Endothelial cell of umbilical vein (primary cell): Measurements from ENCODE around the gene MPND. TPM values are rescaled to one million over a fixed set of nuclear protein-coding genes. Genes with fewer than 3 reads are reported as not detected.

Source experiments
- BruUV-seq: library from RNA; stranded (reverse); fragments of 400-500 nt; replicated peaks from 2 replicates; lab custom pipeline; 2021; lab: Mats Ljungman, UMichigan
- CTCF ChIA-PET: fragments of 300-600, 350-600 bp; sonication (Branson Sonifier 250); formaldehyde crosslinking; loops from one replicate; lab custom pipeline; 2021; ENCODE audit warnings: antibody characterized with exemption, inconsistent platforms; lab: Charles Lee
- POLR2A ChIA-PET: fragments of 300-600, 350-600 bp; sonication (Branson Sonifier 250); formaldehyde crosslinking; loops from one replicate; lab custom pipeline; 2021; ENCODE audit warnings: antibody characterized with exemption, inconsistent platforms; lab: Charles Lee
- DNase-seq: peaks from one replicate; pipeline ENCODE4 v3.0.0-alpha.2; 2011; ENCODE audit warnings: low read depth, low spot score
- FAIRE-seq: peaks from 2 replicates; lab custom pipeline; 2011; peaks lifted over from hg19 to GRCh38; lab: Jason Lieb, UNC
- H2AFZ ChIP-seq: 2 replicates; pipeline ENCODE4 v1.6.0; 2012; ENCODE audit warnings: low read depth, low read length, control low read depth, inconsistent platforms
- H3K27ac ChIP-seq: 2 replicates; pipeline ENCODE4 v1.5.1; 2011; ENCODE audit warnings: low read depth, mild to moderate bottlenecking, control low read depth, low read length, moderate library complexity; ENCODE audit not compliant: insufficient read depth
- H3K27me3 ChIP-seq, 2 experiments: 2 replicates each; pipeline versions ENCODE4 v1.6.0 to v1.6.1; 2011; ENCODE audit warnings: low read length in 2 of 2, mixed read lengths in 1 of 2; ENCODE audit not compliant: control insufficient read depth in 2 of 2, insufficient read depth in 2 of 2
- H3K36me3 ChIP-seq, 2 experiments: 2 replicates in 1 of 2; 3 replicates in 1 of 2; pipeline ENCODE4 v1.5.1; 2011; ENCODE audit warnings: low read length in 2 of 2, mild to moderate bottlenecking in 1 of 2, moderate library complexity in 1 of 2; ENCODE audit not compliant: control insufficient read depth in 2 of 2, insufficient read depth in 2 of 2; ENCODE audit errors: extremely low read depth in 1 of 2
- H3K4me1 ChIP-seq: 3 replicates; pipeline ENCODE4 v1.5.1; 2011; ENCODE audit warnings: mild to moderate bottlenecking, low read length; ENCODE audit not compliant: control insufficient read depth, insufficient read depth; ENCODE audit errors: extremely low read depth
- H3K4me2 ChIP-seq: 2 replicates; pipeline ENCODE4 v1.6.1; 2011; ENCODE audit warnings: low read length, control low read depth, mixed read lengths; ENCODE audit not compliant: insufficient read depth
- H3K4me3 ChIP-seq, 3 experiments: fragments of 200-600 bp in 1 of 3; sonication (generic), shearing (Covaris generic) in 1 of 3; replicated peaks in 1 of 3; 2 replicates each; pipeline ENCODE4 v1.5.1; 2011 to 2016; ENCODE audit warnings: control low read depth in 3 of 3, low read length in 3 of 3, mild to moderate bottlenecking in 2 of 3, inconsistent platforms in 1 of 3, low read depth in 1 of 3, moderate library complexity in 1 of 3; ENCODE audit not compliant: insufficient read depth in 1 of 3
- H3K79me2 ChIP-seq: 2 replicates; pipeline ENCODE4 v1.6.0; 2012; ENCODE audit warnings: low read length, inconsistent platforms; ENCODE audit not compliant: control insufficient read depth, insufficient read depth
- H3K9ac ChIP-seq: replicated peaks from 2 replicates; pipeline ENCODE3; 2011; ENCODE audit warnings: low read length, control low read depth; ENCODE audit not compliant: insufficient read depth; ENCODE audit errors: extremely low read depth
- H3K9me1 ChIP-seq: replicated peaks from 3 replicates; pipeline ENCODE4 v1.6.0; 2011; ENCODE audit warnings: mild to moderate bottlenecking, low read length; ENCODE audit not compliant: control insufficient read depth, insufficient read depth; ENCODE audit errors: extremely low read depth
- H3K9me3 ChIP-seq: replicated peaks from 2 replicates; pipeline ENCODE4 v1.5.1; 2012; ENCODE audit warnings: low read length, inconsistent platforms; ENCODE audit not compliant: control insufficient read depth, insufficient read depth
- H4K20me1 ChIP-seq: replicated peaks from 2 replicates; pipeline ENCODE3; 2011; ENCODE audit warnings: mild to moderate bottlenecking, low read length; ENCODE audit not compliant: control insufficient read depth, insufficient read depth; ENCODE audit errors: extremely low read depth
- EZH2 ChIP-seq: IDR thresholded peaks from 2 replicates; pipeline ENCODE4 v1.6.1; 2012; ENCODE audit warnings: borderline replicate concordance, low read depth, mild to moderate bottlenecking, moderate library complexity, low read length, inconsistent platforms; ENCODE audit not compliant: severe bottlenecking
- FOS ChIP-seq: IDR thresholded peaks from 2 replicates; pipeline ENCODE4 v1.6.1; 2011; ENCODE audit warnings: mild to moderate bottlenecking, low read length, moderate library complexity, borderline replicate concordance; ENCODE audit not compliant: insufficient read depth
- GATA2 ChIP-seq: IDR thresholded peaks from 2 replicates; pipeline ENCODE4 v1.7.0; 2011; ENCODE audit warnings: low read depth, mild to moderate bottlenecking, moderate library complexity, mixed read lengths, low read length; ENCODE audit not compliant: insufficient read length, insufficient read depth
- JUN ChIP-seq: IDR thresholded peaks from 2 replicates; pipeline ENCODE4 v1.6.1; 2011; ENCODE audit warnings: borderline replicate concordance, low read depth; ENCODE audit not compliant: insufficient read length, insufficient read depth
- MYC ChIP-seq: IDR thresholded peaks from one replicate; pipeline ENCODE4 v1.6.1; 2011; ENCODE audit warnings: mild to moderate bottlenecking, low read depth, low read length
- POLR2A ChIP-seq: IDR thresholded peaks from 2 replicates; pipeline ENCODE4 v1.6.1; 2012; ENCODE audit warnings: low read depth, mild to moderate bottlenecking, control low read depth, low read length
- POLR2AphosphoS5 ChIP-seq: IDR thresholded peaks from 2 replicates; pipeline ENCODE4 v1.6.1; 2012; ENCODE audit warnings: low read depth, mild to moderate bottlenecking, control low read depth, low read length, moderate library complexity; ENCODE audit not compliant: insufficient read depth
- dilution Hi-C: fragments of 300-500 bp; cut with MboI; formaldehyde crosslinking; loops from one replicate; pipeline ENCODE4 v1.15.0; 2019; ENCODE audit warnings: low sequenced_read_pairs; ENCODE audit not compliant: extremely low pct_ligation_motif_present
- intact Hi-C: fragments of 100-400 bp; cut with micrococcal nuclease; formaldehyde crosslinking; loops from one replicate; pipeline ENCODE4 v1.10.0; 2022
- polyA plus RNA-seq, 4 experiments: library from polyadenylated mRNA; depleted of rRNA in 3 of 4; stranded (reverse) in 3 of 4; unstranded in 1 of 4; fragments of >200 nt; gene quantifications; 2 replicates each; pipeline versions ENCODE4 v1.2.1 to v1.2.3, GENCODE V29; 2011 to 2012; ENCODE audit warnings: missing spikeins in 1 of 4
- total RNA-seq: library from RNA; stranded (reverse); gene quantifications from 2 replicates; pipeline ENCODE4 v1.2.3, GENCODE V29; 2021
- TF ChIP-seq, protein P1 (sequence below), 2 donors: IDR thresholded peaks; 1 replicate in 1 of 2; 2 replicates in 1 of 2; pipeline ENCODE4 v1.5.1; 2011; ENCODE audit warnings: low read length in 2 of 2, mild to moderate bottlenecking in 2 of 2, moderate library complexity in 2 of 2, control low read depth in 1 of 2, inconsistent platforms in 1 of 2, low read depth in 1 of 2; ENCODE audit not compliant: insufficient read depth in 1 of 2; ENCODE audit errors: extremely low read depth in 1 of 2
- TF ChIP-seq, protein P2 (sequence below): IDR thresholded peaks from 2 replicates; pipeline ENCODE4 v1.6.1; 2011; ENCODE audit not compliant: insufficient read depth, insufficient read length

MPND gene
- total and polyA plus RNA-seq, 2 donors (not counting 3 experiments of a cell fraction or from before 2014, with no cell fraction given): 14.8 to 21.1 TPM

DNA sequence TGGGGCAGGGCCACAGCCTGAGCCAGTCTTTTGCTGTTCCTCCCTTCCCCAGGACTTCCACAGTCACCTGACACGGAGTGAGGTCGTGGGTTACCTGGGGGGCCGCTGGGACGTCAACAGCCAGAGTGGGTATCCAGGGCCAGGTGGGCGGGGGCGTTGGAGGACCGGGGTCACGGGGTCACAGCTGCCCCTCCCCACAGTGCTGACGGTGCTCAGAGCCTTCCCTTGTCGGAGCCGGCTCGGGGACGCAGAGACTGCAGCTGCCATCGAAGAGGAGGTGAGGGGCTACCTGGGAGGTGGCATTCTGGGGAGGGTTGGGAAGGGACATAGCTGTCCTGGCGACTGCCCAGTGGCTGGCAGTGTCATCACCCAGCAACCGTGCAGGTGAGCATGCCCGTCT is 11.5 kb downstream of the MPND start:
- H3K4me2 ChIP-seq: no peak overlapping the region
- no peaks in the 10 kb centered on the region for H3K79me2 ChIP-seq
- no peaks in the 10 kb centered on the region for H3K27me3 ChIP-seq
- H3K27ac ChIP-seq: no peak overlapping the region
- H3K9ac ChIP-seq: no peak overlapping the region
- H3K9me1 ChIP-seq: no peaks in the 10 kb centered on the region
- H3K4me1 ChIP-seq: no peaks in the 10 kb centered on the region
- FAIRE-seq (no peak), DNase-seq (no peak)
- peaks cover 0 to 14% of the 10 kb centered on the region in 2 experiments for H3K36me3 ChIP-seq
- BruUV-seq: no TSS peak
- dilution Hi-C loops: no loop called here
- TF ChIP-seq GATA2: no peak
- no peak for TF ChIP-seq MYC
- no peak for TF ChIP-seq JUN
- TF ChIP-seq POLR2A: no peak
- no peak for TF ChIP-seq EZH2
- no peak for TF ChIP-seq FOS
- no peaks in the 10 kb centered on the region for H4K20me1 ChIP-seq
- no peaks in the 10 kb centered on the region for H3K9me3 ChIP-seq
- intact Hi-C loops: no loop called here
- ChIA-PET CTCF (interaction anchor here (5.0 kb wide), 1 partner anchor 88 kb away, joined by 120 read pairs; no protein-coding TSS in a partner anchor), POLR2A (interaction anchor here (0.7 to 1.1 kb wide), 3 partner anchors 12 to 152 kb away, joined by 3 to 5 read pairs (median 4); partner anchors contain the start of gene MPND)
- no peak overlapping the region for H2AFZ ChIP-seq
- no peak overlapping the region for H3K4me3 ChIP-seq

DNA sequence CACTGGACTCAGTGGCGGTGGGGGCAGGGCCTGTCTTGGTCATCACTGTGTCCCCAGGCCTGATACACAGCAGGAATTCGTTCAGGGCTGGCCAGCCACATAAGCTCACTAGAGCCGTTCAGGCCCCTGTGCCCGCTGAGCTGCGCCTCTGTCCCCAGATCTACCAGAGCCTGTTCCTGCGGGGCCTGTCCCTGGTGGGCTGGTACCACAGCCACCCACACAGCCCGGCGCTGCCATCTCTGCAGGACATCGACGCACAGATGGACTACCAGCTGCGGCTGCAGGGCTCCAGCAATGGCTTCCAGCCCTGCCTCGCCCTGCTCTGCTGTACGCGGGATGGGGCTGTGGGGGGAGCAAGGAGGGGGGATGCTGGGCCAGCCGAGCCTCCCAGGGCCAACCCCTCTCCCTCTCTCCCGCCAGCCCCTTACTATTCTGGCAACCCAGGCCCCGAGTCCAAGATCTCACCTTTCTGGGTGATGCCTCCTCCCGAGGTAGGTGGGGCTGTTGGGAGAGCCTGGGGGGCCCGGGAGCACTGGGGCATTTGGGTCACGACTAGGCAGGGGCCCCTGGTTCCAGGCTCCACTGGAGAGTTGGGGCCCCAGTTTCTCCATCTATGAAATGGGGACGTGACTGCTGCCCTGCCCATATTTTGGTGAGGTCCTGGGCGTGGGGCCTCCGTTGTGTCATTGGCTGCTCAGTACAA is 13.9 kb downstream of the MPND start:
- Histone ChIP-seq H3K9me3 (no peaks in the 10 kb centered on the region), H4K20me1 (no peaks in the 10 kb centered on the region), H3K4me3 (no peak overlapping the region), H2AFZ (no peak overlapping the region), H3K4me1 (no peaks in the 10 kb centered on the region), H3K36me3 (peaks cover 0 to 34% of the 10 kb centered on the region in 2 experiments), H3K27me3 (no peaks in the 10 kb centered on the region), H3K9me1 (no peaks in the 10 kb centered on the region), H3K27ac (no peak overlapping the region), H3K79me2 (no peaks in the 10 kb centered on the region), H3K4me2 (no peak overlapping the region), H3K9ac (no peak overlapping the region)
- TF ChIP-seq POLR2AphosphoS5: no peak
- TF ChIP-seq GATA2: no peak
- TF ChIP-seq POLR2A: no peak
- TF ChIP-seq MYC: no peak
- no peak for TF ChIP-seq JUN
- TF ChIP-seq FOS: no peak
- TF ChIP-seq EZH2: no peak
- TF ChIP-seq, protein P1, sequence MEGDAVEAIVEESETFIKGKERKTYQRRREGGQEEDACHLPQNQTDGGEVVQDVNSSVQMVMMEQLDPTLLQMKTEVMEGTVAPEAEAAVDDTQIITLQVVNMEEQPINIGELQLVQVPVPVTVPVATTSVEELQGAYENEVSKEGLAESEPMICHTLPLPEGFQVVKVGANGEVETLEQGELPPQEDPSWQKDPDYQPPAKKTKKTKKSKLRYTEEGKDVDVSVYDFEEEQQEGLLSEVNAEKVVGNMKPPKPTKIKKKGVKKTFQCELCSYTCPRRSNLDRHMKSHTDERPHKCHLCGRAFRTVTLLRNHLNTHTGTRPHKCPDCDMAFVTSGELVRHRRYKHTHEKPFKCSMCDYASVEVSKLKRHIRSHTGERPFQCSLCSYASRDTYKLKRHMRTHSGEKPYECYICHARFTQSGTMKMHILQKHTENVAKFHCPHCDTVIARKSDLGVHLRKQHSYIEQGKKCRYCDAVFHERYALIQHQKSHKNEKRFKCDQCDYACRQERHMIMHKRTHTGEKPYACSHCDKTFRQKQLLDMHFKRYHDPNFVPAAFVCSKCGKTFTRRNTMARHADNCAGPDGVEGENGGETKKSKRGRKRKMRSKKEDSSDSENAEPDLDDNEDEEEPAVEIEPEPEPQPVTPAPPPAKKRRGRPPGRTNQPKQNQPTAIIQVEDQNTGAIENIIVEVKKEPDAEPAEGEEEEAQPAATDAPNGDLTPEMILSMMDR (IDR thresholded peaks at IDR 0.05; ENCODE audit: extremely low read depth in 1 of 2, insufficient read depth in 1 of 2, low read depth in 1 of 2, low read length in 2 of 2): no peak
- TF ChIP-seq, protein P2, sequence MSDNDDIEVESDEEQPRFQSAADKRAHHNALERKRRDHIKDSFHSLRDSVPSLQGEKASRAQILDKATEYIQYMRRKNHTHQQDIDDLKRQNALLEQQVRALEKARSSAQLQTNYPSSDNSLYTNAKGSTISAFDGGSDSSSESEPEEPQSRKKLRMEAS: no peak
- BruUV-seq: no TSS peak
- intact Hi-C loops (no loop called here), dilution Hi-C loops (no loop called here)
- no peak for FAIRE-seq
- DNase-seq: no peak
- POLR2A ChIA-PET: interaction anchor here (0.6 kb wide), 1 partner anchor 15 kb away, joined by 3 read pairs; no protein-coding TSS in a partner anchor
- CTCF ChIA-PET: interaction anchor here (0.8 to 1.9 kb wide), 4 partner anchors 8 to 90 kb away, joined by 3 to 6 read pairs (median 4); partner anchors contain the start of genes CHAF1A and SH3GL1
